ACC112 (cell line): ENCODE results near the gene BAIAP2.
A peak's percentile ranks its signal among the peaks of the same experiment; 100 is the strongest.
"Not testable (repeated sequence)": the region's sequence is repeated elsewhere in the genome, so short reads cannot be mapped to it uniquely, and the experiment has no call there.

Source experiments
- H2AFZ ChIP-seq: fragments of 200-600 bp; sonication (generic); one replicate; pipeline ENCODE4 v1.6.0; 2017; ENCODE audit warnings: antibody characterized with exemption, low read length; ENCODE audit not compliant: unreplicated experiment
- H3K27ac ChIP-seq: fragments of 200-600 bp; sonication (generic); 2 replicates; pipeline ENCODE4 v1.5.1; 2014; ENCODE audit warnings: low read depth, mild to moderate bottlenecking, antibody characterized with exemption, low read length, moderate library complexity
- H3K27me3 ChIP-seq: fragments of 200-600 bp; sonication (generic); 2 replicates; pipeline ENCODE4 v1.6.1; 2014; ENCODE audit warnings: mild to moderate bottlenecking, antibody characterized with exemption, low read length, moderate library complexity, mixed read lengths; ENCODE audit not compliant: insufficient read depth
- H3K36me3 ChIP-seq: fragments of 200-600 bp; sonication (generic); 2 replicates; pipeline ENCODE4 v1.6.1; 2016; ENCODE audit warnings: mild to moderate bottlenecking, antibody characterized with exemption, low read length, moderate library complexity, mixed read lengths; ENCODE audit not compliant: insufficient read depth
- H3K4me1 ChIP-seq: fragments of 200-600 bp; sonication (generic); one replicate; pipeline ENCODE4 v1.6.1; 2016; ENCODE audit warnings: low read length, mixed read lengths; ENCODE audit not compliant: insufficient read depth, unreplicated experiment, control insufficient read depth
- H3K4me3 ChIP-seq: fragments of 200-600 bp; sonication (generic); 2 replicates; pipeline ENCODE4 v1.5.1; 2014; ENCODE audit warnings: mild to moderate bottlenecking, low read depth, low read length
- H3K79me2 ChIP-seq: fragments of 200-600 bp; sonication (generic); one replicate; pipeline ENCODE4 v1.6.0; 2016; ENCODE audit warnings: low read length; ENCODE audit not compliant: control insufficient read depth, unreplicated experiment, insufficient read depth

Gene BAIAP2

DNA sequence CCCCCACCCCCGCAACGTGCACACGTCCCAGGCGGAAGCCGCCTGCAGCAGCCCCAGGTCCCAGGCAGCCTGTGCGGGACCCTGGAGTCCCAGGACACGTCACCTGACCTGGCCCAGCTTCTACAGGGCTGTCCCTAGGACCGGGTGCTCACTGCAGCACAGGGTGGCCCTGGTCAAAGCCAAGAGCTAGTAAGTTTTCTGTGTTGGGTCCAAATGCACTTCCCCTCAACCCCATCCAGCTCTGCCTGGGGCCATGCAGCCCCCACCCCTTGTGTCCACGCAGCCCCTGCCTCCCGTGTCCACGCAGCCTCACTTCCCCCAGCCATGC lies 108.2 kb downstream of the BAIAP2 start:
- no peaks in the 10 kb centered on the region for H3K4me1 ChIP-seq
- no peaks in the 10 kb centered on the region for H3K79me2 ChIP-seq
- no peak overlapping the region for H3K27ac ChIP-seq
- H3K36me3 ChIP-seq: no peaks in the 10 kb centered on the region
- H2AFZ ChIP-seq: peak overlapping the region; percentile 37
- no peaks in the 10 kb centered on the region for H3K27me3 ChIP-seq
- H3K4me3 ChIP-seq: no peak overlapping the region

DNA sequence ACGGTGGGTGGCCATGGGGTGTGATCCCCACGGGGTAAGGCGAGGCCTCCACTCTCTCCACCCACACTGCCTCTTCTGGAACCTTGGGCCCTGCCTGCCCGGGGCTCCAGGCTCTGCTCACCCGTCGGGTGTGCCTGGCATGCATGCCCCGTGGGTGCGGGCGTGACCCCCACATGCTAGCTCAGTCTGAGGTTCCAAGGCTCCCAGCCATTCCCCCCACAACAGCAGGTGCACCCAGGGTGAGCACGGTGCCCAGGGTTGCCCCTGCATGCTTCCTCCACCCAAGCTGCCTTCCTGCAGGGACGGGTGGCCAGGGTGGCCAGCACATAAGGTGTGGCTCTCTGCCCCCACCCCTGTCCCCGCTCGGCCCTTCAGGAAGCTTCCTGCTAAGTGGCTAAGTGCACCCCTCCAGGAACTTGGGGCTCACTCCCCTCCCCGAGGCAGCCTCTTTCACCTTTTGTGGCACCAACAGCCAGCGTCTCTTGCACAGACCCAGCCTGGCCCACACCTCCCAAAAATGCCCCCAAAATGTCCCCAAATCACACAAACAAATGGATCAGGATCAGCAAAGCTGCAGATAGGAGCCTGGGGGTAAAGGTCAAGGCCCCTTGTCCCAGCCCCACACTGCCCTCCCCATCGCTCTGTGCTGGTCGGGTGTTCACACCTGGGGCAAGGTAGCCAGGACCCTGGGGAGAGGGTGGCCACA lies 108.9 kb downstream of the BAIAP2 start:
- H3K4me1 ChIP-seq: no peaks in the 10 kb centered on the region
- H3K79me2 ChIP-seq: no peaks in the 10 kb centered on the region
- H3K4me3 ChIP-seq: no peak overlapping the region
- no peaks in the 10 kb centered on the region for H3K36me3 ChIP-seq
- H3K27me3 ChIP-seq: no peaks in the 10 kb centered on the region
- H3K27ac ChIP-seq: no peak overlapping the region
- H2AFZ ChIP-seq: no peak overlapping the region

GRCh38 chr17:81144423-81144781 lies 109.5 kb downstream of the BAIAP2 start:
- no peak overlapping the region for H3K27ac ChIP-seq

GRCh38 chr17:81146208-81146607 lies 111.3 kb downstream of the BAIAP2 start:
- H3K79me2 ChIP-seq, H3K4me1 ChIP-seq, H3K4me3 ChIP-seq, H3K27ac ChIP-seq, H2AFZ ChIP-seq, H3K27me3 ChIP-seq, H3K36me3 ChIP-seq: not testable (repeated sequence)

More at GRCh38 chr17:81144423-81144781, 109.5 kb downstream of the BAIAP2 start:
- no peaks in the 10 kb centered on the region for H3K79me2 ChIP-seq
- H3K4me1 ChIP-seq: no peaks in the 10 kb centered on the region
- no peaks in the 10 kb centered on the region for H3K36me3 ChIP-seq
- no peak overlapping the region for H2AFZ ChIP-seq
- H3K27me3 ChIP-seq: no peaks in the 10 kb centered on the region
- H3K4me3 ChIP-seq: no peak overlapping the region

GRCh38 chr17:81147701-81148100 lies 112.8 kb downstream of the BAIAP2 start:
- Histone ChIP-seq H3K27ac (no peak overlapping the region), H3K4me3 (no peak overlapping the region), H2AFZ (no peak overlapping the region), H3K27me3 (no peaks in the 10 kb centered on the region), H3K36me3 (no peaks in the 10 kb centered on the region), H3K79me2 (no peaks in the 10 kb centered on the region), H3K4me1 (peaks cover 8% of the 10 kb centered on the region)

GRCh38 chr17:81148571-81148970 lies 113.6 kb downstream of the BAIAP2 start:
- Histone ChIP-seq H2AFZ (no peak overlapping the region), H3K36me3 (no peaks in the 10 kb centered on the region), H3K4me3 (no peak overlapping the region), H3K4me1 (peaks cover 8% of the 10 kb centered on the region), H3K79me2 (no peaks in the 10 kb centered on the region), H3K27ac (no peak overlapping the region), H3K27me3 (no peaks in the 10 kb centered on the region)

- Histone ChIP-seq H2AFZ (no peak overlapping the region), H3K27me3 (no peaks in the 10 kb centered on the region), H3K27ac (no peak overlapping the region), H3K4me1 (peaks cover 8% of the 10 kb centered on the region), H3K79me2 (no peaks in the 10 kb centered on the region), H3K4me3 (no peak overlapping the region), H3K36me3 (no peaks in the 10 kb centered on the region)
Measured at GRCh38 chr17:81148986-81149533, 114.1 kb downstream of the BAIAP2 start.

- Histone ChIP-seq H3K79me2 (no peaks in the 10 kb centered on the region), H3K4me3 (no peak overlapping the region), H3K27ac (no peak overlapping the region), H2AFZ (no peak overlapping the region), H3K36me3 (no peaks in the 10 kb centered on the region), H3K27me3 (no peaks in the 10 kb centered on the region), H3K4me1 (peaks cover 8% of the 10 kb centered on the region)
Measured at GRCh38 chr17:81150377-81151077, 115.6 kb downstream of the BAIAP2 start.

DNA sequence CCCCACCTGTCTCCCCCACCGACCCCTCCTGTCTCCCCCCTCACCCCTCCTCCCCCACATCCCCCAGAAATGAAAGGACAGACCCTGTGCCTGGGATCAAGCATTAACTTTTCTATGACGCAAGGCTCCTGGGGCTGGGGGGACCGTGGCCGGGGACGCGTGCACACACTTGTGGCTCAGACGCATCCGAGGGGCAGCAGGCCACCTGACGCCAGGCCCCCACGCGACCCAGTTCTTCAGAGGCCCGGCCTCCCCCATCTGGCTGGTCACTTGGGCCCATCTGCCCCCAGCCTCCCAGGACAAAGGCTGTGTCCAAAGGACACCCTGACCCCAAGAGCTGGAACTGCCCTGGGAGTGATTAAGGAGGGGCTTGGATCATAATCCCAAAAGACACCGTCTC lies 116.3 kb downstream of the BAIAP2 start:
- no peak overlapping the region for H3K4me3 ChIP-seq
- no peak overlapping the region for H3K27ac ChIP-seq
- H3K79me2 ChIP-seq: no peaks in the 10 kb centered on the region
- peaks cover 8% of the 10 kb centered on the region for H3K4me1 ChIP-seq
- H3K27me3 ChIP-seq: no peaks in the 10 kb centered on the region
- H2AFZ ChIP-seq: no peak overlapping the region
- no peaks in the 10 kb centered on the region for H3K36me3 ChIP-seq

DNA sequence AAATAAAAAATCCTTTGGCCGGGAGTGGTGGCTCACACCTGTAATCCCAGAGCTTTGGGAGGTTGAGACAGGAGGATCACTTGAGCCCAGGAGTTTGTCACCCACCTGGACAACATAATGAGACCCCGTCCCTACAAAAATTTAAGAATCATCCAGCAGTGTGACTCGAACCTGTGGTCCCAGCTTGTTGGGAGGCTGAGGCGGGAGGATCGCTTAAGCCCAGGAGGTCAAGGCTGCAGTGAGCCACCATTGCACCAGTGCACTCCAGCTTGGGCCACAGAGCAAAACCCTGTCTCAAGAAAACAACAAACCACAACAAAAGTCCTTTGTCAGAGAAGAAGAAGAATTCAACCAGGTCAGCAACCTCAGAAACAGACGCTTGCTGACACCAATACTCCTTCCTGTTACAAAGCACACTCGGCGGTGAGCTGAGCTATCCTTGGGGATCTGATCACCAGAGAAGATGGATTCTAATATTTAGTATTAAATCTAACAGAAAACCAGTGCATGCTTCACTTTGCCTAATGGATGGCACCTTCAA lies 117.4 kb downstream of the BAIAP2 start:
- peaks cover 8% of the 10 kb centered on the region for H3K4me1 ChIP-seq
- no peak overlapping the region for H3K27ac ChIP-seq
- H2AFZ ChIP-seq: no peak overlapping the region
- no peaks in the 10 kb centered on the region for H3K79me2 ChIP-seq
- H3K27me3 ChIP-seq: no peaks in the 10 kb centered on the region
- no peak overlapping the region for H3K4me3 ChIP-seq
- H3K36me3 ChIP-seq: no peaks in the 10 kb centered on the region

DNA sequence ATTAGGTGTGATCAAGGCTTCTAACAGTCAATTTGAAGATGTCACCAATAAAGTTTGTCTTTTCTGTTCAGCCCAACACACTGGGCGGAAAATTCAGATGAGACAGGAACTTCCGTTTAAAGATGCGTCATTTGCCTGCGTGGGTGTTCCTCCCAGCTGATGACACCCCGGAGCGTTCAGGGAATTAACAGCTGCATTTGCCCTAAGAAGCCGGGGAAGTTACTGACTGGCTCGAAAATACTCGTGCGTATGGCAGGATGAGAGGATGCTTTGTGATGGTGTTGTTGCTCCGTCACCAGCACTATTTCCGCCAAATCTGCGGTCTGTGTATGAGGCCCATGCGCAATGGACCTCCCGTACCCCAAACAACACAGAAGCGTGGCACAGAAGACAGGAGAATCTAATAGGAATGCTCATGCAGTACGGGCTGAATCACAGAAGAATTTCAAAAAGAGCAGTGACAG lies 118.4 kb downstream of the BAIAP2 start:
- Histone ChIP-seq H3K36me3 (no peaks in the 10 kb centered on the region), H3K4me3 (no peak overlapping the region), H3K27me3 (no peaks in the 10 kb centered on the region), H3K4me1 (peaks cover 8% of the 10 kb centered on the region), H3K27ac (no peak overlapping the region), H2AFZ (no peak overlapping the region), H3K79me2 (no peaks in the 10 kb centered on the region)
